Renal cortical epithelial cell (primary cell): ENCODE data around the gene GCNT1. TPM values are rescaled to one million over a fixed set of nuclear protein-coding genes. Genes with fewer than 3 reads are reported as not detected.

Source experiments
- DNase-seq: peaks from one replicate; pipeline ENCODE4 v3.0.0-alpha.2; 2011; ENCODE audit warnings: low read depth
- total RNA-seq: library from RNA; depleted of rRNA; stranded (reverse); fragments of >200 nt; gene quantifications from 2 replicates; pipeline ENCODE4 v1.2.3, GENCODE V29; 2014

The GCNT1 gene
- total RNA-seq, 1 donor from 2014 or later: 130 TPM

GRCh38 chr9:76534026-76534425 lies 75.0 kb downstream of the GCNT1 start:
- DNase-seq: no peak

GRCh38 chr9:76537150-76537646 lies 78.2 kb downstream of the GCNT1 start:
- DNase-seq: no peak

GRCh38 chr9:76539180-76539579 lies 80.2 kb downstream of the GCNT1 start:
- DNase-seq: no peak

GRCh38 chr9:76542360-76542759 lies 83.4 kb downstream of the GCNT1 start:
- DNase-seq: no peak

GRCh38 chr9:76545191-76545590 lies 86.2 kb downstream of the GCNT1 start:
- DNase-seq: no peak

- no peak for DNase-seq
These were observed 93.2 kb downstream of the GCNT1 start for GRCh38 chr9:76552181-76552580.

GRCh38 chr9:76552751-76553455 lies 93.9 kb downstream of the GCNT1 start:
- DNase-seq: no peak

GRCh38 chr9:76553680-76554079 lies 94.7 kb downstream of the GCNT1 start:
- DNase-seq: no peak

Other genes starting within 250 kb of the GCNT1 start
- 56.6 and 71.0 TPM in 2 replicates for gene RFK, start 64.8 kb upstream of the GCNT1 start, total RNA-seq